CD4-positive, alpha-beta T cell treated with Interleukin-15 for 1 hour (primary cell): ENCODE measurements around the gene RAB15.

Experiments used
- DNase-seq: peaks from one replicate; pipeline ENCODE4 v3.0.0-alpha.2; 2020

RAB15 gene

GRCh38 chr14:64899958-64900357 is 72.2 kb downstream of the RAB15 start:
- DNase-seq, result no peak
